H9 (cell line): ENCODE measurements around the gene LILRA6. TPM values are rescaled to one million over a fixed set of nuclear protein-coding genes. Genes with fewer than 3 reads are reported as not detected.
"Not testable (repeated sequence)": the region's sequence is repeated elsewhere in the genome, so short reads cannot be mapped to it uniquely, and the experiment has no call there.

Source experiments
- DNase-seq: peaks from one replicate; pipeline ENCODE4 v3.0.0-alpha.2; 2017
- H2AFZ ChIP-seq: one replicate; pipeline ENCODE4 v1.6.1; 2013; ENCODE audit warnings: mild to moderate bottlenecking, low read length, control low read depth, moderate library complexity
- H2AK5ac ChIP-seq: 2 replicates; pipeline ENCODE4 v1.6.1; 2013; ENCODE audit warnings: low read length, control low read depth, mixed read lengths; ENCODE audit not compliant: insufficient read length
- H2BK120ac ChIP-seq: one replicate; pipeline ENCODE4 v1.6.1; 2013; ENCODE audit warnings: low read depth, mild to moderate bottlenecking, low read length, control low read depth, inconsistent platforms; ENCODE audit not compliant: poor library complexity, severe bottlenecking
- H2BK12ac ChIP-seq: 2 replicates; pipeline ENCODE4 v1.6.1; 2013; ENCODE audit warnings: low read length, control low read depth, mixed read lengths, low read depth; ENCODE audit not compliant: insufficient read length
- H2BK15ac ChIP-seq: 2 replicates; pipeline ENCODE4 v1.6.1; 2013; ENCODE audit warnings: low read depth, low read length, control low read depth
- H2BK20ac ChIP-seq: one replicate; pipeline ENCODE4 v1.6.1; 2013; ENCODE audit warnings: low read depth, mild to moderate bottlenecking, low read length, control low read depth, inconsistent platforms; ENCODE audit not compliant: poor library complexity, severe bottlenecking
- H2BK5ac ChIP-seq: 2 replicates; pipeline ENCODE4 v1.6.1; 2013; ENCODE audit warnings: low read length, control low read depth, mixed read lengths; ENCODE audit not compliant: insufficient read length
- H3K14ac ChIP-seq: 2 replicates; pipeline ENCODE4 v1.6.1; 2013; ENCODE audit warnings: low read length, control low read depth; ENCODE audit not compliant: insufficient read depth
- H3K18ac ChIP-seq: 2 replicates; pipeline ENCODE4 v1.6.1; 2013; ENCODE audit warnings: low read depth, mild to moderate bottlenecking, mixed read lengths, low read length, control low read depth; ENCODE audit not compliant: insufficient read length
- H3K23ac ChIP-seq: 2 replicates; pipeline ENCODE4 v1.6.1; 2013; ENCODE audit warnings: low read length, control low read depth, mixed read lengths, low read depth; ENCODE audit not compliant: insufficient read length
- H3K23me2 ChIP-seq: 2 replicates; pipeline ENCODE4 v1.6.1; 2013; ENCODE audit warnings: low read depth, mild to moderate bottlenecking, mixed read lengths, low read length, control low read depth; ENCODE audit not compliant: insufficient read length, poor library complexity, severe bottlenecking
- H3K27ac ChIP-seq: 2 replicates; pipeline ENCODE4 v1.5.1; 2013; ENCODE audit warnings: low read length, control low read depth, mixed read lengths, low read depth; ENCODE audit not compliant: insufficient read length
- H3K27me3 ChIP-seq: 2 replicates; pipeline ENCODE4 v1.6.1; 2013; ENCODE audit warnings: low read length, control low read depth, inconsistent platforms; ENCODE audit not compliant: insufficient read depth
- H3K4ac ChIP-seq: 2 replicates; pipeline ENCODE4 v1.6.1; 2013; ENCODE audit warnings: low read depth, mild to moderate bottlenecking, control low read depth, inconsistent platforms, low read length, moderate library complexity
- H3K4me1 ChIP-seq: 2 replicates; pipeline ENCODE4 v1.6.1; 2013; ENCODE audit warnings: low read length, control low read depth, inconsistent platforms; ENCODE audit not compliant: insufficient read depth
- H3K4me2 ChIP-seq: 2 replicates; pipeline ENCODE4 v1.6.1; 2013; ENCODE audit warnings: low read length, control low read depth, mixed read lengths; ENCODE audit not compliant: insufficient read length, insufficient read depth
- H3K56ac ChIP-seq: 2 replicates; pipeline ENCODE4 v1.6.1; 2013; ENCODE audit warnings: low read depth, mild to moderate bottlenecking, mixed read lengths, low read length, control low read depth; ENCODE audit not compliant: insufficient read length
- H3K79me1 ChIP-seq: 2 replicates; pipeline ENCODE4 v1.6.1; 2013; ENCODE audit warnings: low read depth, mild to moderate bottlenecking, moderate library complexity, low read length, control low read depth, inconsistent platforms; ENCODE audit not compliant: insufficient read depth, poor library complexity, severe bottlenecking
- H3K79me2 ChIP-seq: 2 replicates; pipeline ENCODE4 v1.6.1; 2013; ENCODE audit warnings: low read length, control low read depth, inconsistent platforms; ENCODE audit not compliant: insufficient read depth
- H3K9ac ChIP-seq: 2 replicates; pipeline ENCODE4 v1.6.1; 2013; ENCODE audit warnings: low read length, control low read depth, mixed read lengths; ENCODE audit not compliant: insufficient read length; ENCODE audit errors: extremely low read depth
- H3K9me3 ChIP-seq: one replicate; pipeline ENCODE4 v1.6.1; 2013; ENCODE audit warnings: low read depth, low read length, inconsistent platforms; ENCODE audit not compliant: control insufficient read depth
- H3T11ph ChIP-seq: one replicate; pipeline ENCODE4 v1.6.1; 2013; ENCODE audit warnings: mild to moderate bottlenecking, low read length, control low read depth, inconsistent platforms
- H4K20me1 ChIP-seq: one replicate; pipeline ENCODE4 v1.6.1; 2013; ENCODE audit not compliant: control insufficient read depth, insufficient read length, insufficient read depth
- H4K5ac ChIP-seq: 2 replicates; pipeline ENCODE4 v1.6.1; 2013; ENCODE audit warnings: low read depth, mild to moderate bottlenecking, mixed read lengths, low read length, control low read depth; ENCODE audit not compliant: insufficient read length
- H4K8ac ChIP-seq: replicated peaks from 2 replicates; pipeline ENCODE4 v1.6.1; 2013; ENCODE audit warnings: low read length, control low read depth, mixed read lengths, low read depth; ENCODE audit not compliant: insufficient read length
- H4K91ac ChIP-seq: 2 replicates; pipeline ENCODE4 v1.6.1; 2013; ENCODE audit warnings: low read depth, mild to moderate bottlenecking, moderate library complexity, mixed read lengths, low read length, control low read depth; ENCODE audit not compliant: insufficient read length
- H3K27ac Mint-ChIP-seq, 3 experiments: 2 replicates in 2 of 3; 3 replicates in 1 of 3; pipeline ENCODE4 v1.8.0; 2020 to 2021; ENCODE audit warnings: mixed read lengths in 3 of 3, mild to moderate bottlenecking in 1 of 3, moderate library complexity in 1 of 3
- H3K27me3 Mint-ChIP-seq: 2 replicates; pipeline ENCODE4 v1.8.0; 2021; ENCODE audit warnings: low read depth, mild to moderate bottlenecking, moderate library complexity, mixed read lengths
- H3K36me3 Mint-ChIP-seq, 3 experiments: 2 replicates in 2 of 3; 3 replicates in 1 of 3; pipeline ENCODE4 v1.8.0; 2020 to 2021; ENCODE audit warnings: low read depth in 3 of 3, mixed read lengths in 3 of 3; ENCODE audit not compliant: insufficient read depth in 1 of 3
- H3K4me1 Mint-ChIP-seq, 2 experiments: 2 replicates each; pipeline ENCODE4 v1.8.0; 2020; ENCODE audit warnings: mixed read lengths in 2 of 2
- H3K4me3 Mint-ChIP-seq, 2 experiments: 2 replicates in 1 of 2; 3 replicates in 1 of 2; pipeline ENCODE4 v1.8.0; 2020 to 2021; ENCODE audit warnings: mild to moderate bottlenecking in 2 of 2, mixed read lengths in 2 of 2, moderate library complexity in 1 of 2
- H3K9me3 Mint-ChIP-seq, 2 experiments: 2 replicates in 1 of 2; 3 replicates in 1 of 2; pipeline ENCODE4 v1.8.0; 2020; ENCODE audit warnings: mild to moderate bottlenecking in 2 of 2, mixed read lengths in 2 of 2, moderate library complexity in 1 of 2
- WGBS: extraction: QIAGEN DNeasy Blood & Tissue Kit; methylation state at CpG from one replicate; pipeline ENCODE4 v1.1.7; 2013; ENCODE audit warnings: missing lambda C conversion rate, low lambda C conversion rate, mixed read lengths; ENCODE audit not compliant: insufficient read length; ENCODE audit errors: extremely low coverage; 5-methylcytosine and 5-hydroxymethylcytosine counted together
- total RNA-seq: library from RNA; stranded (reverse); gene quantifications from 2 replicates; pipeline ENCODE4 v1.2.1, GENCODE V29; 2021
- TF ChIP-seq, protein P1 (sequence below): fragments of 200-600 bp; sonication (generic); conservative IDR thresholded peaks from 3 replicates; pipeline ENCODE4 v1.8.0; 2021; ENCODE audit warnings: antibody characterized with exemption, mild to moderate bottlenecking

LILRA6 gene
- total RNA-seq, 1 experiment from 2014 or later = not detected

DNA sequence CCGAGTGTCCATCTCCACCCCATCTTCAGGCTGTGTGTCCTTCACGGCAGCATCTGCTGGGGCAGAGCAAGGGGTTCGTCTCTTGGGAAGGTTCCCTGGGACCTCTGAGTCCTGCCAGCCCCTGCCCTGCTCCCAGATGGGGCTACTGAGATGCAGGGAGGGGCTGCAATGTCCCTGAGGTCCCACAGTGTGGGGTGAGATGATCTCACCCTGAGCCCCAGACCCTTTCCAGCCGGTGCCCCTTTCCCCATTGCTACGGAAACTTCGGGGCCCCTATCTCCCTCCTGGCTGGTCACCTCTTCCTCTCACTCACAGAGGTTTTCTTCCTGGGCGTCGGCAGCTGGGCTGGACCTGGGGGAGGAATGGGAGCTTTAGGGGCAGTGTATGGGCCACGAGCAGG, 33.4 kb upstream of the LILRA6 start:
- Histone ChIP-seq H4K91ac (no peak overlapping the region), H4K5ac (no peak overlapping the region), H3K4me1 (no peaks in the 10 kb centered on the region), H3K23me2 (no peaks in the 10 kb centered on the region), H3K9ac (no peak overlapping the region), H3K4ac (no peak overlapping the region), H2BK20ac (no peak overlapping the region), H3T11ph (no peak overlapping the region), H4K8ac (no peak overlapping the region), H3K9me3 (no peaks in the 10 kb centered on the region), H2BK5ac (no peak overlapping the region), H3K79me2 (no peaks in the 10 kb centered on the region), H3K79me1 (no peaks in the 10 kb centered on the region), H2BK15ac (no peak overlapping the region), H3K23ac (no peak overlapping the region), H2BK12ac (no peak overlapping the region), H2AK5ac (no peak overlapping the region), H2AFZ (no peak overlapping the region), H3K18ac (no peak overlapping the region), H4K20me1 (no peaks in the 10 kb centered on the region), H3K27ac (no peak overlapping the region), H3K27me3 (no peaks in the 10 kb centered on the region), H3K56ac (no peak overlapping the region), H2BK120ac (no peak overlapping the region), H3K4me2 (no peak overlapping the region), H3K14ac (no peak overlapping the region)
- TF ChIP-seq, protein P1, sequence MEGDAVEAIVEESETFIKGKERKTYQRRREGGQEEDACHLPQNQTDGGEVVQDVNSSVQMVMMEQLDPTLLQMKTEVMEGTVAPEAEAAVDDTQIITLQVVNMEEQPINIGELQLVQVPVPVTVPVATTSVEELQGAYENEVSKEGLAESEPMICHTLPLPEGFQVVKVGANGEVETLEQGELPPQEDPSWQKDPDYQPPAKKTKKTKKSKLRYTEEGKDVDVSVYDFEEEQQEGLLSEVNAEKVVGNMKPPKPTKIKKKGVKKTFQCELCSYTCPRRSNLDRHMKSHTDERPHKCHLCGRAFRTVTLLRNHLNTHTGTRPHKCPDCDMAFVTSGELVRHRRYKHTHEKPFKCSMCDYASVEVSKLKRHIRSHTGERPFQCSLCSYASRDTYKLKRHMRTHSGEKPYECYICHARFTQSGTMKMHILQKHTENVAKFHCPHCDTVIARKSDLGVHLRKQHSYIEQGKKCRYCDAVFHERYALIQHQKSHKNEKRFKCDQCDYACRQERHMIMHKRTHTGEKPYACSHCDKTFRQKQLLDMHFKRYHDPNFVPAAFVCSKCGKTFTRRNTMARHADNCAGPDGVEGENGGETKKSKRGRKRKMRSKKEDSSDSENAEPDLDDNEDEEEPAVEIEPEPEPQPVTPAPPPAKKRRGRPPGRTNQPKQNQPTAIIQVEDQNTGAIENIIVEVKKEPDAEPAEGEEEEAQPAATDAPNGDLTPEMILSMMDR = no peak
- Mint-ChIP-seq H3K27me3 (peaks cover 51% of the 10 kb centered on the region), H3K4me3 (no peak overlapping the region), H3K9me3 (peaks cover 0 to 43% of the 10 kb centered on the region in 2 experiments; a peak in 2 of 5 replicates), H3K36me3 (no peaks in the 10 kb centered on the region), H3K4me1 (no peaks in the 10 kb centered on the region; a peak in 1 of 4 replicates), H3K27ac (no peak overlapping the region)
- no peak for DNase-seq
- no CpG with 5 or more reads among the region's 9 CpGs for WGBS

DNA sequence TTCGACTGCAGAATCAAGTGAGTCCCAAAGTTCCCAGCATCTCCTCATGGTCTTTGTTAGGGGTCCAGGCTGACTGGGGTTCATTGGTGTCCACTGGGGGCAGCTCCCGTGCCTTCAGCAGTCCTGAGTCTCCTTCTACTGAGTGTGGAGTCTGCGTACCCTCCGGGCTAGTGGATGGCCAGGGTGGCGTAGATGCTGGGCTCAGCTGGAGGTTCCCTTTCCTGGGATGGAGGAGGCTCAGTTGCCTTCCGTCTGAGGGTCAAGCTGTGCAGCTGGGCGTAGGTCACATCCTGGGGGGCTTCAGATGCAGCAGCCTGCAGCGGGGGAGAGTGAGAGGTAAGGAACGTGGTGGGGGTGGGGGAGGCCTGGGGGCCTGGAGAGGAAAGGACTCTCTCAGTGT, 31.9 kb upstream of the LILRA6 start:
- WGBS = no CpG with 5 or more reads among the region's 9 CpGs
- not testable (repeated sequence) for H2AK5ac ChIP-seq, H3K4ac ChIP-seq, H2BK20ac ChIP-seq, H3K27ac Mint-ChIP-seq, H2BK120ac ChIP-seq, H3K56ac ChIP-seq, H4K20me1 ChIP-seq, H2BK12ac ChIP-seq, H4K8ac ChIP-seq, H3K4me2 ChIP-seq, H3K4me1 ChIP-seq, H3K9me3 ChIP-seq, H3K27ac ChIP-seq, H3K23ac ChIP-seq, H3K4me3 Mint-ChIP-seq, H2BK15ac ChIP-seq, H3K27me3 ChIP-seq, H3T11ph ChIP-seq, H4K91ac ChIP-seq, H3K36me3 Mint-ChIP-seq, H2AFZ ChIP-seq, H2BK5ac ChIP-seq, H3K79me2 ChIP-seq, H3K79me1 ChIP-seq, DNase-seq, H3K4me1 Mint-ChIP-seq, H3K9ac ChIP-seq, H3K18ac ChIP-seq, H3K23me2 ChIP-seq, H3K14ac ChIP-seq, H4K5ac ChIP-seq
- Mint-ChIP-seq H3K27me3 (peaks cover 48% of the 10 kb centered on the region), H3K9me3 (peaks cover 0 to 36% of the 10 kb centered on the region in 2 experiments; a peak in 2 of 5 replicates)
